D721Med (cell line): Measurements from ENCODE around the gene PPP1CA.

Source experiments
- DNase-seq: peaks from one replicate; pipeline ENCODE4 v3.0.0; 2011; ENCODE audit warnings: low spot score; ENCODE audit not compliant: insufficient read length
- FAIRE-seq: peaks from 2 replicates; lab custom pipeline; 2011; peaks lifted over from hg19 to GRCh38; lab: Jason Lieb, UNC
- TF ChIP-seq, protein P1 (sequence below): IDR thresholded peaks from 2 replicates; pipeline ENCODE4 v1.5.1; 2012; ENCODE audit warnings: mild to moderate bottlenecking, control low read depth; ENCODE audit not compliant: insufficient read depth; ENCODE audit errors: missing control alignments

Gene PPP1CA

DNA sequence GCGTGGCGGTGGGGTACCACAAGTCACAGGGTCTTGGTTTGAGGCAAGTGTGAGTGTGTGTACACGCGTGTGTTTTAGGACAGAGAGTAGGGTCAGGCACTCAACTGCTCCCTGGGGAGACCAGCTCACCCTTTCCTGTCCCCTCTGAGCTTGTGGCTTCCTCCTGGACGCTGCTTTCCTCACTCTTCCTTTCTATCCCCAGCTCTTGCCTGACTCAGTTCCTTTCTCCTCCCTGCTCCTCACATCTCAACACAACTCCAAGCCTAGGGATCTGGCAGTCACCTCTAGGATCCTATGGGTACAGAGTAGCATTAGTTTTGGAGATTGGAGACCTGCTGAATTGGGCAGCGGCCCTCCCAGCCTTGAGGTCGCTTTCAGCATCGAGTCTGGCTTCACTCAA lies 32.4 kb downstream of the PPP1CA start:
- TF ChIP-seq, protein P1, sequence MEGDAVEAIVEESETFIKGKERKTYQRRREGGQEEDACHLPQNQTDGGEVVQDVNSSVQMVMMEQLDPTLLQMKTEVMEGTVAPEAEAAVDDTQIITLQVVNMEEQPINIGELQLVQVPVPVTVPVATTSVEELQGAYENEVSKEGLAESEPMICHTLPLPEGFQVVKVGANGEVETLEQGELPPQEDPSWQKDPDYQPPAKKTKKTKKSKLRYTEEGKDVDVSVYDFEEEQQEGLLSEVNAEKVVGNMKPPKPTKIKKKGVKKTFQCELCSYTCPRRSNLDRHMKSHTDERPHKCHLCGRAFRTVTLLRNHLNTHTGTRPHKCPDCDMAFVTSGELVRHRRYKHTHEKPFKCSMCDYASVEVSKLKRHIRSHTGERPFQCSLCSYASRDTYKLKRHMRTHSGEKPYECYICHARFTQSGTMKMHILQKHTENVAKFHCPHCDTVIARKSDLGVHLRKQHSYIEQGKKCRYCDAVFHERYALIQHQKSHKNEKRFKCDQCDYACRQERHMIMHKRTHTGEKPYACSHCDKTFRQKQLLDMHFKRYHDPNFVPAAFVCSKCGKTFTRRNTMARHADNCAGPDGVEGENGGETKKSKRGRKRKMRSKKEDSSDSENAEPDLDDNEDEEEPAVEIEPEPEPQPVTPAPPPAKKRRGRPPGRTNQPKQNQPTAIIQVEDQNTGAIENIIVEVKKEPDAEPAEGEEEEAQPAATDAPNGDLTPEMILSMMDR = no peak
- FAIRE-seq = no peak
- no peak for DNase-seq

DNA sequence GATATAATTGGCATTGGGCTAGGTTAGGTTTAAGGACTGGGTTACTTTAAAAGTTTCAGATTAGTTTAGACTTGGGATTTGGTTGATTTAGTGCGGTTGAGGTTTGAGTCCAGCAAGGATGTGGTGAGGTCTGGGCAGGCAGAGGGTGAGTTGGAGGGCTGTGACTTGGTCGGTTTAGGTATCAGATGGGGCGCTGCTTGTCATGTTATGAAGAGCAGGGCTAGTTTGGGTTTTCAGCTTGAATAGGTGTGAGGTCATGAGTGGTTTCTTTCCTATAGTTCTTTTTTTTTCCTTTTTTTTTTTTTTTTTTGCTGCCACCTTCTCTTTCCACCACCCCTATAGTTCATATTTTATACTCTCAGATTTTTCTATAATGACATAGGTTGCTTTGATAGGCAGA lies 33.0 kb downstream of the PPP1CA start:
- FAIRE-seq (no peak), DNase-seq (no peak)
- TF ChIP-seq, protein P1 = no peak

DNA sequence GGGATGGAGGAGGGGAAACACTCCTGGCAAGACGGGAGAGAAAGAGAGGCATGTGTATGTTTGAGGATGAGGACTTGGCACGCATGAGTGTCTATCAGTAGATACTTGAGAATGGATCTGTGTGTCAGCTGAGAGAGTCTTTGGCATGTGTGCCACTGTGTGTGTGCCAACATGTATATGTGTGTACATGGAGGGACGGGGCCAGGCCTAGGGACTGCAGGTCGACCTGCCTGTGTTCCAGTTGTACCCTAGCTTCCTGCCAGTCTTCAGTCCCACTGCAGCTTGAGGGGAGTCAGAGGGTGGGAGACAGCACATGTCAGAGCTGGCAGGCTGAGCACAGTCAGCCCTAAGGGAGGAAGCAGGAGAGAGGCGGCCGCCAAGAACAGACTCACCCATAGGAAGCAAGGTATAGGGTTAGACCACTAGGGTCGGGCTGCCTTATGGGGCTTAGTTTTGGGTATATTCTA lies 33.9 kb downstream of the PPP1CA start:
- no peak for FAIRE-seq
- DNase-seq = no peak
- TF ChIP-seq, protein P1 = no peak

DNA sequence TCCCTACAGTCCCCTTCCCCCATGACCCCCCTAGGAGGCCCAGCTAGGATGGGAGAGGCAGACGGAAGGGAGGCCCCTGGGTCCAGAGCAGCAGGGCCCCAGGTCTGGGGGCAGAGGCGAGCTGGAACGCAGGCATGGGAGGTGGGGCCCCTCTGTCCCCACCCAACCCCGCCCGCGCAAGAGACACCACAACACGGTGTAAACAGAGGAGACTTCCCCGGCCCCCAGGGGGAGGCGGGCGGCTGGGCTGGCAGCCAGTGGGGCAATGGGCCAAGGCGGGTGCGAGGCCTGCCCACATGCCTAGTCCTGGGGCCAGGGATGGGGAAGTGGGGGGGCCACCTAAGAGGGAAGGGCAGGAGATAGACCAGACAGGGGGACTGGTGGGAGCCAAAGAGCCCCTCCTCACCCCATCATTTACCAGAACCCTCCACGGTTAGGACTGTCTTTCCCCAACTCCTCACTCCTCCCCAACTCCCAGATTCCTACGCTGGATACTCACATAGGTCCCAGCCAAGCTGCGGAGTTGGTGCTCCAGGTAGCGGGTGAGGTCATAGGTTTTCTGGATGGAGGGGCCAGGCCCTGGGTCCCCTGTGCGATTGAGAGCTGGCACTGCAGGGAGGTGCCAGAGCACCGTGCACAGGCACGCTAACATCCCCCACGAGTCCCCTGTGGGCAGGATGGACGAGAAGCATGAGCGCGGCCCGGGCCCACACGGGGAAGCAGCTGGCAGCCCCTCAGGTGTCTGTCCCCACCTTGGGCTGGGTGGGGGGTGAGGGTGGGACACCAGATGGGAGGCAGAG lies 34.5 kb downstream of the PPP1CA start:
- no peak for DNase-seq
- TF ChIP-seq, protein P1 = no peak
- FAIRE-seq = no peak

DNA sequence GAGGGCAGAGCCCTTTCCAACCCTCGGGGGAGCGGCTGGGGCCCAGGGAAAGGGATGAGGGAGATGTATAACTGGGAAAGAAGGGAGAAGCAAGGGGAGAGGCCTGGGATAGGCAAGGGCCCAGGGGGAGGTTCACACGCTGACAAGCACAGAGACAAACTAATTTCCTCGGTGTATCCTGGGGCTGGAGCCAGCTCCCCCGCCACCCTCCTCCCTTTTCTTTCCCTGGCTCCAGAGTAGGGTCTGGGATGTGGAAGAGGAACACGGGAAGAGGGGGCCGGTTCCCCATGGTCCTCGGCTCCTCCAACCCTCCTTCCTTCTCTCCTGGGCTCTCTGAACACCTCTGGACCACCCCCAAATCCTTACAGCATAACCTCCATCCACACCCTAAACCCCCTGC lies 35.1 kb downstream of the PPP1CA start:
- FAIRE-seq = no peak
- DNase-seq = no peak
- TF ChIP-seq, protein P1 = no peak

DNA sequence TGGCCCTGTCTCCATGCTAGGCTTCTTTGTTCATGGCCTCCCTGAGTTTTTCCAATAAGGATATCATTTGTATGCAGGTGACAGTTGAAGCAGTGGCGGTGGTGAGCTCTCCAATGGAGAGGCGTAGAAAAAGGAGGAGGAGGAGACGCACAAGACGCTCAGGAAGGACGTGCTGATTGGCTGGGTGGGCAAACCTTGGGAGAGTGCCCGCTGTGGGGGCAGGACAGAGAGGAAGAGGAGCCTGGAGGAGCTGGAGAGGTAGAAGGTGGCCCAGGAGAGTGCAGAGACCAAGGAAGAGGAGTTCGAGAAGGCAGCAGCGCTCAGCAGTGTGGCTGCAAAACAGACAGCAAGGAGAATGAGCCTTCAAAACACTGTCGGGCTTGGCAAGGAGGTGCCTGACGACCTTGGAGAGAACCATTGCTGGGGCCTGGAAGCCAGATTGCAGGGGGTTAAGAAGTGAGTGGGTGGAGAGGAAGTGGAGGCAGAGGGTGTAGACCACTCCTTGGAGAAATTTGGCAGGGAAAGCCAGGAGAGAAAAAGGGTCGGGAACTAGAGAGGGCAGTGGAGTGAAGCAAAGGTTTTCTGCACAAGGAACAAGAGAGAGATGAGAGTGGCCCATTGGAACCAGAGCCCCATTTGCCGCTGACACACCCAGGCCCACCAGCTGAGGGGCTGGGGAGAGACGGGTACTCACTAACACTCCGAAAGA lies 35.8 kb downstream of the PPP1CA start:
- FAIRE-seq (no peak), DNase-seq (no peak)
- TF ChIP-seq, protein P1 = no peak
